ENCODE results near the gene SGK2. TPM values are rescaled to one million over a fixed set of nuclear protein-coding genes. Genes with fewer than 3 reads are reported as not detected.

The SGK2 gene
- total and polyA plus RNA-seq, 2 of the 13 experiments (the other 11 are each of a cell fraction or from before 2014, with no cell fraction given) = 6.2 to 29.4 TPM

- TF ChIP-seq ZNF280D (CRISPR knock-in tag; IDR thresholded peaks at IDR 0.05) (no peak; the same call in 1 of the 2 replicates), POGZ (CRISPR knock-in tag; IDR thresholded peaks at IDR 0.05) (peak; percentile 73; the same call in 1 of the 2 replicates), KLF16 (CRISPR knock-in tag; IDR thresholded peaks at IDR 0.05) (peak in 1 of 2 experiments; percentile 76; a peak in 1 of 4 replicates), ZBTB7A (CRISPR knock-in tag; IDR thresholded peaks at IDR 0.05) (peak; percentile 79; the same call in 1 of the 2 replicates), ZC3H4 (CRISPR knock-in tag; IDR thresholded peaks at IDR 0.05; ENCODE audit: borderline replicate concordance) (no peak), ZNF652 (CRISPR knock-in tag; IDR thresholded peaks at IDR 0.05; ENCODE audit: borderline replicate concordance, low read depth) (no peak), TARDBP (CRISPR knock-in tag; IDR thresholded peaks at IDR 0.05) (no peak; the same call in 1 of the 2 replicates), TBP (CRISPR knock-in tag; IDR thresholded peaks at IDR 0.05) (no peak), ZBTB3 (CRISPR knock-in tag; IDR thresholded peaks at IDR 0.05; ENCODE audit: borderline replicate concordance, low read depth) (no peak), ZNF766 (CRISPR knock-in tag; IDR thresholded peaks at IDR 0.05; ENCODE audit: borderline replicate concordance) (no peak), PHB2 (IDR thresholded peaks at IDR 0.05; ENCODE audit: partially characterized antibody) (no peak), ZIK1 (CRISPR knock-in tag; IDR thresholded peaks at IDR 0.05; ENCODE audit: borderline replicate concordance, low read depth) (peak; percentile 15; the same call in 1 of the 2 replicates), NFYB (CRISPR knock-in tag; IDR thresholded peaks at IDR 0.05) (peak; percentile 73), PAF1 (CRISPR knock-in tag; IDR thresholded peaks at IDR 0.05) (no peak), NR3C1 (CRISPR knock-in tag; IDR thresholded peaks at IDR 0.05) (no peak), ZFP36L2 (CRISPR knock-in tag; IDR thresholded peaks at IDR 0.05) (no peak), SKIL (CRISPR knock-in tag; IDR thresholded peaks at IDR 0.05; ENCODE audit: borderline replicate concordance) (no peak), FOXJ3 (CRISPR knock-in tag; IDR thresholded peaks at IDR 0.05; ENCODE audit: borderline replicate concordance) (no peak), ZNF782 (CRISPR knock-in tag; IDR thresholded peaks at IDR 0.05; ENCODE audit: borderline replicate concordance) (peak; percentile 65; the same call in 1 of the 2 replicates), FOXK2 (IDR thresholded peaks at IDR 0.05) (no peak)
- TF ChIP-seq, protein P1, sequence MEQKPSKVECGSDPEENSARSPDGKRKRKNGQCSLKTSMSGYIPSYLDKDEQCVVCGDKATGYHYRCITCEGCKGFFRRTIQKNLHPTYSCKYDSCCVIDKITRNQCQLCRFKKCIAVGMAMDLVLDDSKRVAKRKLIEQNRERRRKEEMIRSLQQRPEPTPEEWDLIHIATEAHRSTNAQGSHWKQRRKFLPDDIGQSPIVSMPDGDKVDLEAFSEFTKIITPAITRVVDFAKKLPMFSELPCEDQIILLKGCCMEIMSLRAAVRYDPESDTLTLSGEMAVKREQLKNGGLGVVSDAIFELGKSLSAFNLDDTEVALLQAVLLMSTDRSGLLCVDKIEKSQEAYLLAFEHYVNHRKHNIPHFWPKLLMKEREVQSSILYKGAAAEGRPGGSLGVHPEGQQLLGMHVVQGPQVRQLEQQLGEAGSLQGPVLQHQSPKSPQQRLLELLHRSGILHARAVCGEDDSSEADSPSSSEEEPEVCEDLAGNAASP (CRISPR knock-in tag; IDR thresholded peaks at IDR 0.05; ENCODE audit: borderline replicate concordance) = no peak
- TF ChIP-seq, protein P2, sequence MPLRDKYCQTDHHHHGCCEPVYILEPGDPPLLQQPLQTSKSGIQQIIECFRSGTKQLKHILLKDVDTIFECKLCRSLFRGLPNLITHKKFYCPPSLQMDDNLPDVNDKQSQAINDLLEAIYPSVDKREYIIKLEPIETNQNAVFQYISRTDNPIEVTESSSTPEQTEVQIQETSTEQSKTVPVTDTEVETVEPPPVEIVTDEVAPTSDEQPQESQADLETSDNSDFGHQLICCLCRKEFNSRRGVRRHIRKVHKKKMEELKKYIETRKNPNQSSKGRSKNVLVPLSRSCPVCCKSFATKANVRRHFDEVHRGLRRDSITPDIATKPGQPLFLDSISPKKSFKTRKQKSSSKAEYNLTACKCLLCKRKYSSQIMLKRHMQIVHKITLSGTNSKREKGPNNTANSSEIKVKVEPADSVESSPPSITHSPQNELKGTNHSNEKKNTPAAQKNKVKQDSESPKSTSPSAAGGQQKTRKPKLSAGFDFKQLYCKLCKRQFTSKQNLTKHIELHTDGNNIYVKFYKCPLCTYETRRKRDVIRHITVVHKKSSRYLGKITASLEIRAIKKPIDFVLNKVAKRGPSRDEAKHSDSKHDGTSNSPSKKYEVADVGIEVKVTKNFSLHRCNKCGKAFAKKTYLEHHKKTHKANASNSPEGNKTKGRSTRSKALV (CRISPR knock-in tag; IDR thresholded peaks at IDR 0.05) = peak; percentile 48; the same call in 1 of the 2 replicates
These were observed 44.7 kb upstream of the SGK2 start (continued) for GRCh38 chr20:43513931-43514647.

Measured in HepG2 (cell line).